G401.6 (cell line): ENCODE results near the gene PIK3CD.
"Not testable (repeated sequence)": the region's sequence is repeated elsewhere in the genome, so short reads cannot be mapped to it uniquely, and the experiment has no call there.

Experiments used
- FAIRE-seq: peaks from 2 replicates; lab custom pipeline; 2012; peaks lifted over from hg19 to GRCh38; lab: Jason Lieb, UNC

The PIK3CD gene

GRCh38 chr1:9689971-9690381, 38.4 kb downstream of the PIK3CD start:
- no peak for FAIRE-seq

DNA sequence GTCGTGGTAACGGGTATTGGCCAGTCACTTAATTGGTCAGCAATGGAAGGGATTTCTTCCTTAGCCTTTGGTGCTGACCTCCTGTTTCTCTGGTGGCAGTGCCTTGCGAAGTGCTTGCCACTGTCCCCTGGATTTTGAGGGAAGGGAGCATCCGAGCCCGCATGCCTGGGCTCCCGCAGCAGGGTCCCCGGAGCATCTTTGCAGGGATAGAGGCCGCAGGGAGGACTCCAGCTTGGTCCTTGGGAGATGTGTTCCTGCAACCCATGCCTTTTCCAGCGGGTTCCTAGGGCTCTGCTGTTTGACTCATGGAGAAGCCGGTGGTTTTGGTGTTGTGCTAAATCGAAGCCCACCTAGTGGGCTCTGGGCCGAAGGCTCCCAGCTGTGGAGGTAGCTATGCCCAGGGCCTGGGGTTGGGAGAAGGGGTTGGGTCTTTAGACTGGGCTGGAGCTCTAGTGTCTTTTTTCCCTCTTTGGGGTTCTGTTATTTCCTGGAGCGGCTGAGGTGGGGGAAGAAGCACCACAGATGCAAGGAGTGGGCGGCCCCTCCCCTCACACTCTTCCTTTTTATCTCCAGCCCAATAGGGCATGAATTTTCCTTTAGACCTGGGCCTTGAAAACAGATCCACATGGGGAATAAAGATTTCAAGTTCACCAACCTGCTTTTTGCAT, 39.0 kb downstream of the PIK3CD start:
- FAIRE-seq, result no peak

GRCh38 chr1:9691108-9691445, 39.5 kb downstream of the PIK3CD start:
- no peak for FAIRE-seq

DNA sequence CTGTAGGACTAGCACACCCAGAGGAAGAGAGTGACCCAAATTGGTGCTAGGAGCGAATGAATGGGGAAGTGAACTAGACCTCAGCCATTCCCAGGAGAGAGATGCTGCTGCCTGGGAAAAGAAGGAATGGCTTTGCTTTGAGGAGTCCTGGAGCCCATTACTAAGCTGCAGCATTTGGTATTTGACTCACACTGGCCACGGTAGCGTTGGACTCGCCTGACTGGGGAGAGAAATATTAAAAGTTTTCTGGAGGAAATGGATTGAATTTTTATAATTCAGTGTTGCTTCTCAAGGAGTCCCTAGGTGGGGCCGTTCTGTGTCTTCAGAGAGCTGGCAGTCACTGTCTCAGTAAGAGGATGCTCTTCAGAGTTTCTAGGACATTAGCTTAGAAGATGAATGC, 40.2 kb downstream of the PIK3CD start:
- no peak for FAIRE-seq

DNA sequence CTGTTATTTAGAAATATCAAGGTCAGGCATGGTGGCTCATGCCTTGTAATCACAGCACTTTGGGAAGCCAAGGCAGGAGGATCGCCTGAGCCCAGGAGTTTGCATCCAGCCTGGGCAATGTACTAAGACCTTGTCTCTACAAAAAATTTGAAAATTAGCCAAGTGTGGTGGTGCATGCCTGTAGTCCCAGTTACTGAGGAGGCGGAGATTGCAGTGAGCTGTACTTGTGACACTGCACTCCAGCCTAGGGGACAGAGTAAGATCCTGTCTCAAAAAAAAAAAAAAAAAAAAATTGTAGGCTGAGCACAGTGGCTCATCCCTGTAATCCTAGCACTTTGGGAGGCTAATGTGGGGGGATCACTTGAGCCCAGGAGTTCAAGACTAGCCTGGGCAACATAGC, 45.3 kb downstream of the PIK3CD start:
- no peak for FAIRE-seq

- FAIRE-seq, result no peak
These were observed 47.8 kb downstream of the PIK3CD start for GRCh38 chr1:9699361-9699760.

DNA sequence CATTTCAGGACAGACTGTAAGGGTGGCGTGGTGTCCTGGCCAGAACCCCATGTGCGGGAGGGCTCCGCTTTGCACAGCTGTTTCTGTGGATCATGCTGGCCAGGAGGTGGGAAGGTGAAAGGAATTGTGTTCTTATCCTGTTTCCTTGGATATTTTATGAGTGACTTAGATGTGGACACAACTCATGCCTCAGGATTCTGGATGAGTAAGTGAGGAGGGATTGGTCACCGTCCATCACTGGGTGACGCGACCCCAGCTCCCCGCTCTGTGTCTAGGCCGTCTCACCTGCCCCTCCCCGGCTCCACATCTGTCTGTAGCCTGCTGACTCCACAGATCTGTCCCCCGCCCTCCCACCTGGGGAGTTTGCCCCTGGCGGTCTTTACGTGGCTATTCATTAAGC, 48.8 kb downstream of the PIK3CD start:
- FAIRE-seq, result no peak

DNA sequence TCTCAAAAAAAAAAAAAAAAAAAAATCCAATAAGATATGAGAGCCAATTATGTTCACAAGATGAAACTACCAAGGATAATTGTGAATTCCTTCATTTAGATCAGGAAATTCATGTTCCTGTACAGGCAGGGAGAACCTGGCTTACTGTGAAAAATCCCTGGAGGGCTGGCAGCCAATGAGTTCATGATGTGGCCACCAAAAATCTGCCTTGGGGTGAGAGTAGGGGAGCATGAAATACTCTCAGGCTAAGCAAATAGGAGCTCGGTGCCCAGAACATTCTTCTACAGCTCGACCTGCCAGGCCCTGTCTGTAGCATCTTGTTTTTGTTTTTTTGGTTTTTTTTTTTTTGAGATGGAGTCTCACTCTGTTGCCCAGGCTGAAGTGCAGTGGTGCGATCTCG, 50.1 kb downstream of the PIK3CD start:
- FAIRE-seq, result no peak

DNA sequence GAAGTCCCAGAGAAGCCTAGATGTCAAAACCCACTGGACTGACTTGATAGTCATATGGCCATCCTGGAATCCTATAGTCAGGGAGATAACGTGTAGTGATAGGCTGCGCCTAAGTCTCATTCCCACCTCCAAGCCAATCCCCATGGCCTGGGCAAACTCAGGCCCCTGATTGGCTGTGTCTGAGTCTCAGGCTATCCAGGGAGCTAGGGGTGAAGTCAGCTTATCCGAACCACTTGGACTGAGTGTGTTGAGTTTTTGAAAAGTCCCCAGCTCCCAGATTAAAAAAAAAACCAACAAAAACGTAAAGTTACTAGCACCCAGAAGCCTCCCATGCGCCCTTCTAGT, 51.6 kb downstream of the PIK3CD start:
- FAIRE-seq, result no peak

DNA sequence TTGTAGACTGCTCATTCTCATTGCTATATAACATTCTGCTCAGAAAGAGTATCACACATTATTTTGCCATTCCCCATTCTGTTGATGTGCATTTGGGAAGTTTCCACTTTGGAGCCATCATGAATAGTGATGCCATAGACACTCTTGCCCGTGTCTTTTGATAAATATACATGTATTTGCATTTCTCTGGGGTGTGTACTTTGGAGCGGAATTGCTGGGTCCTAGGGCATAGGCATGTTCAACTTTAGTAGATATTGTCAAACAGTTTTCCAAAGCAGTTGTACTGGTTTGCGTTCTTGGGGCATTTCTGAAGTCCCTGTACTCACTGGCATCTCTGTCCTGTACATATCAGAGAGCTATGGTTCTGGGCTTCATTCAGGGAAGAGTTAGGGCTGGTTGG, 52.1 kb downstream of the PIK3CD start:
- FAIRE-seq, result no peak

DNA sequence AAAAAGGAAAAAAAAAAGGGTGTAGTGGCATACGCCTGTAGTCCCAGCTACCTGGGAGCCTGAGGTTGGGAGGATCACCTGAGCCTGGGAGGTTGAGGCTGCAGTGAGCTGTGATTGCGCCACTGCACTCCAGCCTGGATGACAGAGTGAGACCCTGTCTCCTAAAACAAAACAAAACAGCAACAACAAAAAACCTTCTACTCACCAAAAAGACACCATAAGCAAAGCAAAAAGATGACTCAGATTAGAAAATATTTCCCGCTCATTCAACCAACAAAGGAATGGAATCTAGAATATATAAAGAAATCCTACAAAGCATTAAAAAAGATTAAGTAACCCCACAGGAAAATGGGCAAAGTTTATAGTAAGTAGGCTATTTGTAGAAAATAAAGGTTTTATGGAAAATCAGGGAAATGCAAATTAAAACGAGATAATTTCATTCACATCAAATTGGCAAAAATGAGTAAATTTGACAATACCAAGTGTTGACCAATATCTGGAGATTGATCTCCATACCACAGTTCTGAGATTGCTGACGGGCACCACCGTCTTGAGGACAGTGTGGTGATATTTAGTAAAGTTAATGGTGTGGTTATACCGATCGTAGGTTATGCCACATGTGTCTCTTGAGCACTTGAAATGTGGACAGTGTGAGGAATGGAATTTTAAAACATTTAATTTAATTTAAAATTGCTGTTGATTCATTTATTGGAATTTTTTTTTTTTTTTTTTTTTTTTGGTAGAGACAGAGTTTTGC, 54.0 kb downstream of the PIK3CD start:
- FAIRE-seq, result no peak

DNA sequence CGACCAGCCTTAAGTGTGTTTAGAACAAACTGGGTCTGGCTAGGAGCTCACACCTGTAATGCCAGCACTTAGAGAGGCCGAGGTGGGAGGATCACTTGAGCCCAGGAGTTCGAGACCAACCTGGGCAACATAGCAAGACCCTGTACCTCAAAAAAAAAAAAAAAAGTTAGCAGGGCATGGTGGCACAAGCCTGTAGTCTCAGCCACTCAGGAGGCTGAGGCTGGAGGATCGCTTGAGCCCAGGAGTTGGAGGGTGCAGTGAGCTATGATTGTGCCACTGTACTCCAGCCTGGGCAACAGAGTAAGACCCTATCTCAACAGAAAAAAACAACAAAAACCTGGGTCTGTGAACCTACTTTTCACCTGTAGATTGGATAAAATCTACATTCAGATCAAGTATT, 54.6 kb downstream of the PIK3CD start:
- no peak for FAIRE-seq

GRCh38 chr1:9710037-9710436, 58.5 kb downstream of the PIK3CD start:
- no peak for FAIRE-seq

DNA sequence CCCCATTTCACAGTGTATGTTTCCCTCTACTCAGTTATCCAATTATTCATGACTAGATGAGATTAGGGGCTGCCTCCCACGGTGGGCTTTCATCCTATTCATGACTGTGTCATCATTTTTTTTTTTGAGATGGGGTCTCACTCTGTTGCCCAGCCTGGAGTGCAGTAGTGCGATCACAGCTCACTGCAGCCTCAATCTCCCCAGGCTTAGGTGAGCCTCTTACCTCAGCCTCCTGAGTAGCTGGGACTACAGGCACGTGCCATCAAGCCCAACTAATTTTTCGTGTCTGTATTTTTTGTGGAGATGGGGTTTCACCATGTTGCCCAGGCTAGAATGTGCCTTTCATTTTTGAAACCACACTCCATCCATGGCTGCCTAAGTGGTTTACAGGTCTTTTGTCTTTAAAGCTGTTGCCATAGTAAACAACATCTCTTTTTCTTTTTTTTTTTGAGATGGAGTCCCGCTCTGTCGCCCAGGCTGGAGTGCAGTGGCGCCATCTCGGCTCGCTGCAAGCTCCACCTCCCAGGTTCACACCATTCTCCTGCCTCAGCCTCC, 60.0 kb downstream of the PIK3CD start:
- FAIRE-seq, result no peak

GRCh38 chr1:9712767-9713166, 61.2 kb downstream of the PIK3CD start:
- FAIRE-seq, result not testable (repeated sequence)

DNA sequence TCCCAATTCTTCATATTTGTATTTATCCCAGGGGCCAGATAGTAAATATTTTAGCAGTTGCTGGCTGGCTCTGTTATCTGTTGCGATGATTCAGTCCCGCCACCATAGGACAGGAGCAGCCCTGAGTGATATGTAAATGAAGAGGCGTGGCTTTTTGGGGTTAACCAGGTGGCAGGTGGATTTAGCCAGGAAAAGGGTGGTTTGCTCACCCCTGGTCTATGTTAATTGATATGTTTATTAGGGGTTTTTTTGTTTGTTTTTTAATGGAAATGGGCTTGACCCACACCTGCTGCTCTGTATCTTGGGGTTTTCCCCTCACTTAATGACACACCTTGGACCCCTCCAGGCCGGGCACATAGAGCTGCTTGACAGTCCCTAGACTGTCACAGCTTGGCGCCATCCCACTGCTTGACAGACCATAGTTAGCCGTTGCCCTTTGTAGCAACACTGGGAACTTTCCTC, 62.8 kb downstream of the PIK3CD start:
- no peak for FAIRE-seq

DNA sequence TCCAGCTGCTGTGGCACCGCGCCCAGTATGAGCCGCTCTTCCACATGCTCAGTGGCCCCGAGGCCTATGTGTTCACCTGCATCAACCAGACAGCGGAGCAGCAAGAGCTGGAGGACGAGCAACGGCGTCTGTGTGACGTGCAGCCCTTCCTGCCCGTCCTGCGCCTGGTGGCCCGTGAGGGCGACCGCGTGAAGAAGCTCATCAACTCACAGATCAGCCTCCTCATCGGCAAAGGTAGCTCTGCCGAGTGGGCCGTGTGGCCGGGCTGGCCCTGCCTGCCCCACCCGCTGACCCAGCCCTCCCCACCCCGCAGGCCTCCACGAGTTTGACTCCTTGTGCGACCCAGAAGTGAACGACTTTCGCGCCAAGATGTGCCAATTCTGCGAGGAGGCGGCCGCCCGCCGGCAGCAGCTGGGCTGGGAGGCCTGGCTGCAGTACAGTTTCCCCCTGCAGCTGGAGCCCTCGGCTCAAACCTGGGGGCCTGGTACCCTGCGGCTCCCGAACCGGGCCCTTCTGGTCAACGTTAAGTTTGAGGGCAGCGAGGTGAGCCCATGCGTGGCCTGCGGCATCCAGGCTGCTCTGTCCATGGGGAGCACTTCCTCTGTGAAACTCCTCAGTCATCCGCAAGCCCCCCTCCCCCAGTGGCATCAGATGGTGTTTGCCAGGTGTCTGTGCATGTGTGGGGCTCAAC, 64.2 kb downstream of the PIK3CD start:
- FAIRE-seq, result no peak

GRCh38 chr1:9716404-9717192, 65.1 kb downstream of the PIK3CD start:
- FAIRE-seq, result no peak

GRCh38 chr1:9717193-9718005, 65.9 kb downstream of the PIK3CD start:
- FAIRE-seq, result no peak

DNA sequence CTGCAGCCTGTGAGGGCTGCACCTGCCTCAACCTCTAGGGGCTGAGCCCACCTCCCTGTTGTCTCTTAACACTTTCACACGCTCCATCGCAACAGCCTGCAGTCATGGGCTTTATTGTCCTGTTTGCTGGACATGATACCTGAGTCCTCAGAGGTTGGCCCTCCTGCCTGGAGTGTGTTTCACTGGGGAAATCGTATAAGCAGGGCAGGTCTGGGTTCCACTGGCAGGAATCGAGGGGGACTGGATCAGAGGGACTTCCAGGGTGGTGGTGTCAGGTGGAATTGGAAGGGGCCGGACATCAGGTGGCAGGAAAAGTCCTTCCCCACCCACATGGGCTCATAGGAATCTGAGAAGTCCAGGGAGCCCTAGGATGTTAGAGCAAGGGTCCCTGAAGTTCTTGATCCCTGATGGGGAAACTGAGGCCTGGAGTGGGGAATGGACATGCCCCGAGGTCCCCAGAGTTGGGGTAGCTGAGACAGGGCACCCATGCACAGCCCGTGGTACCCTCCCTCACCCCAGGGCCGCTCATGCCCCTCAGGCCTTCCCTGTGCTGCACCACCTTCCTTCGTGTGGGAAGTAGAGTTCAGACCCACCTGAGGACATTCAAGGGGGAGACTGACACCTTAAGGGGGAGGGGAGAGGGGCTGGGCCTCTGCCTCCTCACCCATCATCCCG, 66.6 kb downstream of the PIK3CD start:
- no peak for FAIRE-seq
